ENCODE measurements around the gene C6orf136.

The C6orf136 gene, protein sequence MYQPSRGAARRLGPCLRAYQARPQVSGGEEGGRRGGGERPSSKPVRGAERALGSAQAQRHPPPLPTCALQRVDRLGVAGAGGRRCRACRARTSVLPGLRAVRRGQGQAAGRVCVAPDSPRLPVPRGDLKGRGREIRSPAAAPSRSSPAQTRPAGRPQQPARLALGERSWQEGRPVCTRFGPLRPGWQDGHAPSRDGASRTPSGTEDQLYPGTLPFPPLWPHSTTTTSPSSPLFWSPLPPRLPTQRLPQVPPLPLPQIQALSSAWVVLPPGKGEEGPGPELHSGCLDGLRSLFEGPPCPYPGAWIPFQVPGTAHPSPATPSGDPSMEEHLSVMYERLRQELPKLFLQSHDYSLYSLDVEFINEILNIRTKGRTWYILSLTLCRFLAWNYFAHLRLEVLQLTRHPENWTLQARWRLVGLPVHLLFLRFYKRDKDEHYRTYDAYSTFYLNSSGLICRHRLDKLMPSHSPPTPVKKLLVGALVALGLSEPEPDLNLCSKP

GRCh38 chr6:30646450-30647241 lies at the start of gene C6orf136:
TSS of gene C6orf136 (plus strand) at chr6:30647133. CDS start at chr6:30647232, 99 bp downstream.
- peak; percentile 82 for DNase-seq

DNA sequence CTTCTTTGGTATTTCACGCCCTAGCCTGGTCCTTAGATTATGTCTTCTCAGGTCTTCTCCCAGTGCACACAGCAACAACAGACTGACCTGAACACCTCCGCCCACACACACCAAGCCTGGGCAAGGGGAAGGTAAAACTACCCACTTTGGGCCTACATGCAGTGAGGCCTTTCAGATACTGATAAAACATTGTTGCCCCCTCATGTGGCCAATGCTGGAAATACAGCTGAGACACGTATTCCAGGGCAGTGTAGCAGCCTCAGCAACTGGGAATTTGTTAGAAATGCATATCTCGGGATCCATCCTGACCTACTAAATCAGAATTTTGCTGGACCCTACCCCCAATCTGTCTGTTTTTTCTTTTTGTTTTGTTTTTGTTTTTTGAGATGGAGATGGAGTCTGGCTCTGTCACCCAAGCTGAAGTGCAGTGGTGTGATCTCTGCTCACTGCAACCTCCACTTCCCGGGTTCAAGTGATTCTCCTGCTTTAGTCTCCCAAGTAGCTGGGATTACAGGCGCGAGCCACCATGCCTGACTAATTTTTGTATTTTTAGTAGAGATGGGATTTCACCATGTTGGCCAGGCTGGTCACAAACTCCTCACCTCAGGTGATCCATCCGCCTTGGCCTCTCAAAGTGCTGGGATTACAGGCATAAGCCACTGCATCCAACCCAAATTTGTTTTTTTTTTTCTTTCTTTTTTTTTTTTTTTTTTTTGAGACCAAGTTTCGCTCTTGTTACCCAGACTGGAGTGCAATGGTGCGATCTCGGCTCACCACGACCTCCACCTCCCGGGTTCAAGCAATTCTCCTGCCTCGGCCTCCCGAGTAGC lies 49.4 kb upstream of the C6orf136 start:
- DNase-seq = peak; percentile 57

DNA sequence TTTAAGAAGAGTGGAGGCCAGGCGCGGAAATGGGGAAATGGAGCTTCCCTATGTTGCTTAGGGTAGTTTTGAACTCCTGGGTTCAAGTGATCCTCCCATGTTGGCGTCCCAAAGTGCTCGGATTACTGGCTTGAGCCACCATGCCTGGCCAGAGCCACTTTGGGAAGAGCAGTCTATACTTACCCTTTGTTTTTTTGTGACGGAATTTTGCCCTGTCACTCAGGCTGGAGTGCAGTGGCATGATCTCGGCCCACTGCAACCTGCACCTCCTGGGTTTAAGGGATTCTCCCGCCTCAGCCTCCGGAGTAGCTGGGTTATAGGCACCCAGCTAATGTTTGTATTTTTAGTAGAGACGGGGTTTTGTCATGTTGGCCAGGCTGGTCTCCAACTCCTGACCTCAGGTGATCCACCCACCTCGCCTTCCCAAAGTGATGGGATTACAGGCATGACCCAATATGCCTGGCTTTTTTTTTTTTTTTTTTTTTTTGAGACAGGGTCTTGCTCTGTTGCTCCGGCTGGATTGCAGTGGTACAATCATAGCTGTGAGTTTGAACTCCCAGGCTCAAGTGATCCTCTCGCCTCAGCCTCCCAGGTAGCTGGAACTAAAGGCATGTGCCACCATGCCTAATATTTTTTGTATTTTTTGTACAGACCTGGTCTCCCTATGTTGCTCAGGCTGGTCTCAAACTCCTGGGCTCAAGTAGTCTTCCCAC lies 47.9 kb upstream of the C6orf136 start:
- DNase-seq = no peak

DNA sequence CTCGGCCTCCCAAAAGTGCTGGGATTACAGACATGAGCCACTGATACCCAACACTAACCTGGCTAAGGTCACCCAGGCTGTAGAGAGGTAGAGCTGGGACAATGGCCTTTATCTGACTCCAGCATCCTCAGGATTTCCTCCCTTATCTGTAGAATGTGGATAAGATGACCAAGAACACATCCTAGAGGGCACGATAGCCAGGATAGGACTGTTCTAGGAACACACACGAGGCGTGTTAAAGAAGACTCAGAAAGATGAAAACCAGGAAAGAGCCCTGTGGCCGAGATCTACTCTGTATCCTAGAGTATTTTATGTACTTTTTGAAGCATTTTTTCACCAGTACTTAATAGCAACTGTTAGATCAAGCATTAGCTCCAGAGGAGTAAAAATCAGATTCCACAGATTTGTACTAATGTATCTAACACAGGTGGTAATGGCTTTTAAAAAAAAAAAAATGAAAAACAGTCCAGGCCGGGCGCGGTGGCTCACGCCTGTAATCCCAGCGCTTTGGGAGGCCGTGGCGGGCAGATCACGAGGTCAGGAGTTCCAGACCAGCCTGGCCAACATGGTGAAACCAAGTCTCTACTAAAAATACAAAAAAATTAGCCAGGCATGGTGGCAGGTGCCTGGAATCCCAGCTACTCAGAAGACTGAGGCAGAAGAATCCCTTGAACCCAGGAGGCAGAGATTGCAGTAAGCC lies 47.2 kb upstream of the C6orf136 start:
- DNase-seq = no peak

DNA sequence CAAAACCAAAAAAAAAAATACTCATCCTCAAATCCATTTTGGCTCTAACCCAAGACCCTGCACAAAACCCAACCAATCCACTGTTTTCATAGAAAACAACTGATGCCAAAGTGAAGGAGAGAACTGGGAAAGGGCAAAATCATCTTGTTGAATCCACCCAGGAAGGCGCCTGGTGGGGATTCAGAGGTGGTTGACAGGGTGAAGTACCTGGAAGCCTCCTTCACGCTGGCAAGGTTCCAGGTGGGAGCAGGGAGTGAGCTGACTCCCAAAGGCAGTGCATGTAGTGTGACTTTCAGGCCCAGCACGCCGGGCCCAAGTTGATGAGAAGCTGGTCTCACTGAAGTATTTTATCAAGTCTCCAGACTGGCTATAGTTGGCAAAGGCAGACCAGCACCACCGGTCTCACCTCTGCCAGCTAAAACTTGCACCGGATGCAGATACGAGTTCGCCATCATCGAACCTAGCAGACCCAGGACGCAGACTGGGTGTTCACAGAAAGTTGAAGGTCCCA lies 46.4 kb upstream of the C6orf136 start:
- DNase-seq = no peak

GRCh38 chr6:30601436-30601814 lies 45.5 kb upstream of the C6orf136 start:
- no peak for DNase-seq

GRCh38 chr6:30601815-30602641 lies 44.9 kb upstream of the C6orf136 start:
- DNase-seq = no peak

DNA sequence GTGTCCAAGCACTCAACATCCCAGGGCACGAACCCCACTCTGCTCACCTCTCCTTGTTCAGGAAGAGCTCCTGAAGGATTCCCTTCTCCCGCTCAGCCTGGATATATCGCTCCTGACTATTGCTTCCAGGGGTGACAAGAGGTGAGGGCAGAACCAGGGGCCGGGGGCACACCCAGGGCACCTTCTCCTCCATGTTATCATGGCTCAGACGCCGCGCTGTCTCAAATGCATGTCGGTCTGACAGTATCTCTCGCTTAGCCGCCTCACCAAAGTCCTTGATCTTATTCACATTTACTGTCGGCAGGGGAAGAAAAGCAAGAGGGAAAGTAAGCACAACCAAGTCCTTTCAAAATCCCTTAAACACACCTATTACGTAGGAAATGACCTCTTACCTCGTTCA lies 43.0 kb upstream of the C6orf136 start:
- no peak for DNase-seq

GRCh38 chr6:30610065-30610464 lies 36.9 kb upstream of the C6orf136 start:
- no peak for DNase-seq

GRCh38 chr6:30611150-30611855 lies 35.6 kb upstream of the C6orf136 start:
- no peak for DNase-seq

- no peak for DNase-seq
Observed at GRCh38 chr6:30611856-30612194, 35.1 kb upstream of the C6orf136 start.

DNA sequence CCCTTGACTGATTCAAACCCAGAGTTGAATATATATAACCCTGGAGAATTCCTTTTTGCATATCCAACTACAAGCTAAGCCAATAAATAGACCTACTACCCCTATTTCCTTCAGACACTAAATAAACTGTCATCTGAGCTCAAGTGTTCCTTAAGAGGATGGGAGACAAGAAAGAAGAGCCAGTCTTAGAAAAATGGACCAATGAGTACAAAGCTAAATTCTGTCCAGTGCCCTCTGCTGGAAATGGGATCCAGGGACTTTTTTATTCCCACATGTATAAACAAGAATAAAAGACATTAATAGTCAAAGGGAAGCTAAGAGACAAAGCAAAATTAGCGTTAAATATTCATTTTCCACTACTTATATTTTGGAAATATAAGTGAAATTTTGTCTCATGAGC lies 34.7 kb upstream of the C6orf136 start:
- DNase-seq = peak; percentile 18

- DNase-seq = peak; percentile 49
Observed at GRCh38 chr6:30612687-30613248, 34.2 kb upstream of the C6orf136 start.

- no peak for DNase-seq
Observed at GRCh38 chr6:30613251-30614043, 33.5 kb upstream of the C6orf136 start.

DNA sequence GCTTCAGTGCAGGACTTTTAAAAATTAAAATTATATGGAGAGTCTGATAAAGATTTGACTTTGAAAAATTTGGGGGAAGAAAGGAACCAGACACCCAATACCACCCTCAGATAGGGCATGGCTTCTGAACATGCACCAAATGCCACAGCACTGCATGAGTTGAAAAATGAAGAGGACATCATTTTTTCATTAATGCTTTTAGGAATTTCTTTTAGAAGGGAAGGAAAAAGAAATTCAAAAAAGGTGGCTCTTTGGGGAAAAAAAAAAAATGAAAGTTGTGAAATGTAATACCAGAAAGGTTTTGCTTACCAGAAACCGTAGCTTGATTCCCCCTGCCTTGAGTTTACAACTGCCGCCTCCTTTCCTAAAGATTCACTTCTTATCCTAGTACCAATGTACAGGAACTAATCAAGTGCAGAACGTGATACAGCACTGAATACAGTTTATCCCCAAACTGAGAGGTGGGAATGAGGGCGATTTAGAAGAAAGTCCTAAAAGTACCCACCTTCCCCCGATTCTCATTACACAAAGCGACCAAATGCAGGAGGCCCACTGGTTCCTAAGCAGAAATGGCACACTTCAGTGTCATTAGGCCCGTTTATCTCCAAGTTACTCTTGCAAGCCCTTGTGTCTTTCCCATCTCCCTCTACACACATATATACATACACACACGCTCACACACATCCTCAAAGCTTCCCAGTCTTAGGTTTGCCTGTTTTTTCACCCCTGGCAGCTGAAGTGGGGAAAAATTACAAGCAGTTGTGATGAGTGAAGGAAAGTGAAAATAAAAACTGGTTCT lies 32.7 kb upstream of the C6orf136 start:
- no peak for DNase-seq

GRCh38 chr6:30614843-30615218 lies 32.1 kb upstream of the C6orf136 start:
- peak; percentile 86 for DNase-seq

- peak; percentile 46 for DNase-seq
Observed at GRCh38 chr6:30615219-30615957, 31.5 kb upstream of the C6orf136 start.

Data from NCI-H226 (cell line).